ENCODE results near the gene FNTB. TPM values are rescaled to one million over a fixed set of nuclear protein-coding genes. Genes with fewer than 3 reads are reported as not detected.
"Not testable (repeated sequence)": the region's sequence is repeated elsewhere in the genome, so short reads cannot be mapped to it uniquely, and the experiment has no call there.

Gene FNTB
- total RNA-seq, 2 donors from 2014 or later, result 23.5 to 46.2 TPM

DNA sequence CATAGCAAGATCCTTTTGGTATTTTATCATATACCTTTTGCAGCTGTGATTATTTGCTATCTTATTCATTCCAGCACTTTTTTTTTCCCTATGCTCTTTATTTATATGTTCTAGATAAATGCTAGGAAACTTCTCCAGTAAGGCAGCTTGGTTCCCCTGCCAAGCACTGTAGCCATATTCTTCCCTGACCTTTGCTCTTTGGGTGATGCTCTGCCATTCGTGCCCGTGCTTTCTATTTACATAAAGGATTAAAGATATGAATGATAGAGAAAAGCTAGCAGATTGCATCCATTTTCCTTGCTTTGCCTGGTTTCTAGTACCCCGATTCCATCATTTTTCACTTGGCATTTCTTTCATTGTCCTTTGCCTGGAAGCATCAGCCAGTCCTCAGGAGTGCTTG lies 42.2 kb downstream of the FNTB start:
- Histone ChIP-seq H3K27me3 (replicated peaks; ENCODE audit: insufficient read depth) (no peaks in the 10 kb centered on the region), H3K9me3 (no peaks in the 10 kb centered on the region), H3K4me3 (no peak overlapping the region), H3K4me1 (replicated peaks) (peaks cover 6% of the 10 kb centered on the region), H3K27ac (no peak overlapping the region), H3K36me3 (no peaks in the 10 kb centered on the region)
- 69% methylated on average over 3 of the region's 3 CpGs for WGBS
- DNase-seq (ENCODE audit: low spot score), result no peak
- intact Hi-C loops (cut with DNase I), result loop anchor here (5.0 kb wide), 2 partner anchors 48 to 73 kb away; partner anchors contain the start of gene MAX
- TF ChIP-seq POLR2A (IDR thresholded peaks at IDR 0.05), result no peak
- TF ChIP-seq, protein P1, sequence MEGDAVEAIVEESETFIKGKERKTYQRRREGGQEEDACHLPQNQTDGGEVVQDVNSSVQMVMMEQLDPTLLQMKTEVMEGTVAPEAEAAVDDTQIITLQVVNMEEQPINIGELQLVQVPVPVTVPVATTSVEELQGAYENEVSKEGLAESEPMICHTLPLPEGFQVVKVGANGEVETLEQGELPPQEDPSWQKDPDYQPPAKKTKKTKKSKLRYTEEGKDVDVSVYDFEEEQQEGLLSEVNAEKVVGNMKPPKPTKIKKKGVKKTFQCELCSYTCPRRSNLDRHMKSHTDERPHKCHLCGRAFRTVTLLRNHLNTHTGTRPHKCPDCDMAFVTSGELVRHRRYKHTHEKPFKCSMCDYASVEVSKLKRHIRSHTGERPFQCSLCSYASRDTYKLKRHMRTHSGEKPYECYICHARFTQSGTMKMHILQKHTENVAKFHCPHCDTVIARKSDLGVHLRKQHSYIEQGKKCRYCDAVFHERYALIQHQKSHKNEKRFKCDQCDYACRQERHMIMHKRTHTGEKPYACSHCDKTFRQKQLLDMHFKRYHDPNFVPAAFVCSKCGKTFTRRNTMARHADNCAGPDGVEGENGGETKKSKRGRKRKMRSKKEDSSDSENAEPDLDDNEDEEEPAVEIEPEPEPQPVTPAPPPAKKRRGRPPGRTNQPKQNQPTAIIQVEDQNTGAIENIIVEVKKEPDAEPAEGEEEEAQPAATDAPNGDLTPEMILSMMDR (IDR thresholded peaks at IDR 0.05), result no peak
- TF ChIP-seq POLR2AphosphoS5 (IDR thresholded peaks at IDR 0.05), result no peak

DNA sequence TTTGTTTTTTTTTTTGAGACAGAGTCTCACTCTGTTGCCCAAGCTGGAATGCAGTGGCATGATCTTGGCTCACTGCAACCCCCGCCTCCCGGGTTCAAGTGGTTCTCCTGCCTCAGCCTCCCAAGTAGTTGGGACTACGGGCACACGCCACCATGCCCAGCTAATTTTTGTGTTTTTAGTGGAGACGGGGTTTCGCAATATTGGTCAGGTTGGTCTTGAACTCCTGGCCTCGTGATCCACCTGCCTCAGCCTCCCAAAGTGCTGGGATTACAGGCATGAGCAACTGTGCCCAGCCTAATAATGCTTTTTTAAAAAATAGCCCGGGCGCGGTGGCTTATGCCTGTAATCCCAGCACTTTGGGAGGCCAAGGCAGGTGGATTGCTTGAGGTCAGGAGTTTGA lies 44.6 kb downstream of the FNTB start:
- H3K4me3 ChIP-seq; H3K27ac ChIP-seq; intact Hi-C loops (cut with DNase I); H3K36me3 ChIP-seq; H3K27me3 ChIP-seq (replicated peaks; ENCODE audit: insufficient read depth); DNase-seq (ENCODE audit: low spot score); H3K4me1 ChIP-seq (replicated peaks); H3K9me3 ChIP-seq: not testable (repeated sequence)
- WGBS, result 98% methylated on average over 10 of the region's 10 CpGs

DNA sequence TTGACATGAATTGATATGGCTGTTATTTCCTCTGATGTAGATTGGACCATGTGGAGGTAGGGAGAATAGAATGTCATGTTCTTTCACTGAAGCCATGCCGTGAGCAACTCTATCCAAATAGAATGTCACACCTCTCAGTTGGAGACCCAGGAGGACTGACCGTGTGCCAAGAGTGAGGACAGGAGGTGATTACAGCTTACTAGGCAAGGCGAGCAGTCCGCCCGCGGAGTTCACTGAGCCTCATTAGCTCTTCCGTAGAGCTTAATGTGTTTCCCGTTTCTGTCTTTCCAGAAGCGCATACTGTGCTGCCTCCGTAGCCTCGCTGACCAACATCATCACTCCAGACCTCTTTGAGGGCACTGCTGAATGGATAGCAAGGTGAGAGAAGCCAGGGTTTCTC lies 45.6 kb downstream of the FNTB start:
- TF ChIP-seq, protein P1 (IDR thresholded peaks at IDR 0.05), result no peak
- TF ChIP-seq POLR2AphosphoS5 (IDR thresholded peaks at IDR 0.05) (peak; percentile 7), POLR2A (IDR thresholded peaks at IDR 0.05) (no peak)
- H3K36me3 ChIP-seq, result no peaks in the 10 kb centered on the region
- no peak overlapping the region for H3K4me3 ChIP-seq
- intact Hi-C loops (cut with DNase I), result no loop called here
- H3K27me3 ChIP-seq (replicated peaks; ENCODE audit: insufficient read depth), result no peaks in the 10 kb centered on the region
- no peak for DNase-seq (ENCODE audit: low spot score)
- 88% methylated on average over 11 of the region's 11 CpGs for WGBS
- H3K4me1 ChIP-seq (replicated peaks), result no peaks in the 10 kb centered on the region
- no peaks in the 10 kb centered on the region for H3K9me3 ChIP-seq
- H3K27ac ChIP-seq, result no peak overlapping the region

DNA sequence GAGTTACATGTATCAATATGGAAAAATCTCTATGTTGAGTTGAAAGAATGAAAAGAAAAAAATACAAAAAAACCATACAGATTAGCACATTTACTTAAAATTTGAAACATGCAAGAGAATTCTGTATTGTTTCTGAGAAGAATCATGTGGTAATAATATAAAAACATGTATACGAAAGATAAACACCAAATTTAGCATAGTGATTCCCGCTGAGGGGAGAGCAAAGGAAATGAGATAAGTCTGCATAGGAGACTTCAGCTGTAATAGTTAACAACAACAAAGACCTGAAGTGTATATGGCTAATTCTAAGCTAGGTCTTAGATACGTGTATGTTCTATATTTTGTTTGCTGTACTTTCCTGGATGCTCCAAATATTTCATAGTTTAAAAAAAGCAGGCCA lies 46.5 kb downstream of the FNTB start:
- 96% methylated on average over 3 of the region's 3 CpGs for WGBS
- H3K27me3 ChIP-seq (replicated peaks; ENCODE audit: insufficient read depth), result no peaks in the 10 kb centered on the region
- intact Hi-C loops (cut with DNase I), result no loop called here
- no peak for DNase-seq (ENCODE audit: low spot score)
- no peaks in the 10 kb centered on the region for H3K4me1 ChIP-seq (replicated peaks)
- H3K9me3 ChIP-seq, result no peaks in the 10 kb centered on the region
- no peak overlapping the region for H3K27ac ChIP-seq
- H3K36me3 ChIP-seq, result no peaks in the 10 kb centered on the region
- TF ChIP-seq, protein P1 (IDR thresholded peaks at IDR 0.05), result no peak
- TF ChIP-seq POLR2AphosphoS5 (IDR thresholded peaks at IDR 0.05) (no peak), POLR2A (IDR thresholded peaks at IDR 0.05) (no peak)
- no peak overlapping the region for H3K4me3 ChIP-seq

DNA sequence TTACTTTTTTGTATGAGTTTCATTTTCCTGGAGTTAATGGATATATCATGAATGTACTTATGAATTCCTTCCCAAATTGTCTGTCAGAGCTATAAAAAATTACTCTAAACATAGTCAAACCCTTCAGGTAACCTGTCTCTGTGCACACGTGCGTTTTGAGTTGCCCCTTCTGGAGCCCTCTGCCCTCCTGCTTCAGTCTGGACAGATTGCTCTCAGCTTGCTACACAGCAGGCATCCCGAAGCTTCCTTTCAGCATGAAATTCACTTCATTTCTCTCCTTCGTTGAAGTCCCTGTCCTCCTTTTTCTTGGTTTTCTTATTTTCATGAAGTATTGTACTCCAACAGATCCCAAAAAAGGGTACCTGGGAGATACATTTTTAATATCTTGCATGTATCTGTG lies 47.3 kb downstream of the FNTB start:
- WGBS, result 88% methylated on average over 4 of the region's 4 CpGs
- intact Hi-C loops (cut with DNase I), result no loop called here

More for the DNA sequence above, 47.3 kb downstream of the FNTB start:
- Histone ChIP-seq H3K4me1 (replicated peaks) (no peaks in the 10 kb centered on the region), H3K4me3 (no peak overlapping the region), H3K27ac (no peak overlapping the region), H3K9me3 (no peaks in the 10 kb centered on the region), H3K27me3 (replicated peaks; ENCODE audit: insufficient read depth) (no peaks in the 10 kb centered on the region), H3K36me3 (no peaks in the 10 kb centered on the region)
- TF ChIP-seq, protein P1 (IDR thresholded peaks at IDR 0.05), result no peak
- no peak for TF ChIP-seq POLR2AphosphoS5 (IDR thresholded peaks at IDR 0.05)
- no peak for TF ChIP-seq POLR2A (IDR thresholded peaks at IDR 0.05)
- no peak for DNase-seq (ENCODE audit: low spot score)
